Small intestine (tissue), 7 donors: Measurements from ENCODE around the gene CAMK2G. TPM values are rescaled to one million over a fixed set of nuclear protein-coding genes. Genes with fewer than 3 reads are reported as not detected.

ENCODE experiments used
- DNase-seq, 2 donors: peaks; one replicate each; pipeline versions ENCODE4 v3.0.0 to v3.0.0-alpha.2; 2013
- FAIRE-seq: peaks from 2 replicates; lab custom pipeline; 2012; peaks lifted over from hg19 to GRCh38; lab: Jason Lieb, UNC
- H3K27ac ChIP-seq, 3 donors: one replicate each; pipeline ENCODE4 v1.5.1; 2013; ENCODE audit warnings: low read length in 2 of 3, mild to moderate bottlenecking in 2 of 3, control low read depth in 1 of 3, inconsistent platforms in 1 of 3, low read depth in 1 of 3, moderate library complexity in 1 of 3
- H3K27me3 ChIP-seq, 3 donors: one replicate each; pipeline ENCODE4 v1.6.1; 2013; ENCODE audit warnings: low read length in 3 of 3, inconsistent platforms in 1 of 3; ENCODE audit not compliant: control insufficient read depth in 3 of 3, insufficient read depth in 3 of 3
- H3K36me3 ChIP-seq, 3 donors: one replicate each; pipeline ENCODE4 v1.6.1; 2013; ENCODE audit warnings: low read length in 3 of 3, inconsistent platforms in 1 of 3, low read depth in 1 of 3, mild to moderate bottlenecking in 1 of 3, moderate library complexity in 1 of 3; ENCODE audit not compliant: control insufficient read depth in 3 of 3, insufficient read depth in 2 of 3
- H3K4me1 ChIP-seq, 3 donors: one replicate each; pipeline ENCODE4 v1.6.1; 2013; ENCODE audit warnings: low read length in 2 of 3, inconsistent platforms in 1 of 3, low read depth in 1 of 3, mild to moderate bottlenecking in 1 of 3, moderate library complexity in 1 of 3; ENCODE audit not compliant: control insufficient read depth in 3 of 3, insufficient read depth in 2 of 3
- H3K4me3 ChIP-seq, 3 donors: one replicate each; pipeline ENCODE4 v1.5.1; 2013; ENCODE audit warnings: low read length in 3 of 3, control low read depth in 1 of 3, inconsistent platforms in 1 of 3, low read depth in 1 of 3, mild to moderate bottlenecking in 1 of 3, moderate library complexity in 1 of 3
- H3K9me3 ChIP-seq, 2 donors: one replicate each; pipeline ENCODE4 v1.6.1; 2013; ENCODE audit warnings: low read depth in 1 of 2, low read length in 1 of 2; ENCODE audit not compliant: control insufficient read depth in 2 of 2, insufficient read depth in 1 of 2
- WGBS, 3 donors: extraction: QIAGEN DNeasy Blood & Tissue Kit; methylation state at CpG; one replicate each; pipeline ENCODE4 v1.1.7; 2013; 5-methylcytosine and 5-hydroxymethylcytosine counted together
- polyA plus RNA-seq, 4 donors: library from polyadenylated mRNA; stranded (reverse) in 3 of 4; unstranded in 1 of 4; fragments of 200-250 nt in 3 of 4; fragments of 120-200 nt in 1 of 4; gene quantifications; one replicate each; pipeline versions ENCODE4 v1.2.1 to v1.2.3, GENCODE V29; 2013
- donor health status: healthy with polysubstance abuse.
- donor health status: control.
- donor health status: control.
- donor health status: Bipolar disorder and iron deficiency.
- donor health status: healthy.

Gene CAMK2G
- polyA plus RNA-seq, 4 donors: 33.1 to 74.9 (median 46.8) TPM

GRCh38 chr10:73915206-73915851 lies 41.0 kb upstream of the CAMK2G start:
- Histone ChIP-seq H3K36me3 (peaks cover 0 to 45% (median 2%) of the 10 kb centered on the region in 3 donors), H3K9me3 (no peaks in the 10 kb centered on the region), H3K4me3 (no peak overlapping the region), H3K27ac (no peak overlapping the region), H3K4me1 (peaks cover 0 to 47% (median 3%) of the 10 kb centered on the region in 3 donors), H3K27me3 (peaks cover 0 to 6% (median 0%) of the 10 kb centered on the region in 3 donors)
- 30 to 59% (median 34%) methylated on average over 8 of the region's 8 CpGs for WGBS, 3 donors
- peak in 1 of 2 donors; percentile 35 for DNase-seq
- FAIRE-seq: no peak

GRCh38 chr10:73914036-73914435 lies 39.7 kb upstream of the CAMK2G start:
- 66 to 79% (median 69%) methylated on average over 10 of the region's 10 CpGs for WGBS, 3 donors
- H3K4me3 ChIP-seq: no peak overlapping the region

GRCh38 chr10:73911553-73912004 lies 37.2 kb upstream of the CAMK2G start:
- 4 to 11% (median 9%) methylated on average over 14 of the region's 14 CpGs for WGBS, 3 donors
- Histone ChIP-seq H3K27me3 (peaks cover 0 to 6% (median 0%) of the 10 kb centered on the region in 3 donors), H3K27ac (peak overlapping the region in 2 of 3 donors; percentile 70 to 82), H3K9me3 (no peaks in the 10 kb centered on the region), H3K4me3 (peak overlapping the region; percentile 19 to 68 (median 54)), H3K4me1 (peaks cover 0 to 67% (median 3%) of the 10 kb centered on the region in 3 donors), H3K36me3 (peaks cover 0 to 42% (median 0%) of the 10 kb centered on the region in 3 donors)
- FAIRE-seq (no peak), DNase-seq (no peak)

More at GRCh38 chr10:73914036-73914435, 39.7 kb upstream of the CAMK2G start:
- Histone ChIP-seq H3K9me3 (no peaks in the 10 kb centered on the region), H3K4me1 (peaks cover 0 to 57% (median 3%) of the 10 kb centered on the region in 3 donors), H3K36me3 (peaks cover 0 to 45% (median 2%) of the 10 kb centered on the region in 3 donors), H3K27ac (no peak overlapping the region), H3K27me3 (peaks cover 0 to 6% (median 0%) of the 10 kb centered on the region in 3 donors)
- FAIRE-seq (no peak), DNase-seq (no peak)

GRCh38 chr10:73910764-73911552 lies 36.6 kb upstream of the CAMK2G start, which contains the start of gene PLAU:
PLAU (plus strand) TSS chr10:73911132; CDS start chr10:73911556, 424 bp downstream.
- no peak for FAIRE-seq
- H3K27ac ChIP-seq: peak within 1 kb of the TSS; percentile 46 to 82 (median 70)
- peaks cover 0 to 6% (median 0%) of the 10 kb centered on the region in 3 donors for H3K27me3 ChIP-seq
- H3K9me3 ChIP-seq: no peaks in the 10 kb centered on the region
- H3K36me3 ChIP-seq: peaks cover 0 to 36% (median 0%) of the 10 kb centered on the region in 3 donors
- WGBS, 3 donors: 1% methylated on average over 46 to 74 of the region's 74 CpGs
- peaks cover 0 to 69% (median 3%) of the 10 kb centered on the region in 3 donors for H3K4me1 ChIP-seq
- peak within 1 kb of the TSS; percentile 19 to 68 (median 54) for H3K4me3 ChIP-seq
- peak; percentile 47 to 75 for DNase-seq

- Histone ChIP-seq H3K36me3 (peaks cover 0 to 30% (median 0%) of the 10 kb centered on the region in 3 donors), H3K9me3 (no peaks in the 10 kb centered on the region), H3K4me1 (peaks cover 0 to 68% (median 3%) of the 10 kb centered on the region in 3 donors), H3K27me3 (peaks cover 0 to 6% (median 0%) of the 10 kb centered on the region in 3 donors), H3K27ac (peak overlapping the region in 2 of 3 donors; percentile 59 to 82), H3K4me3 (peak overlapping the region in 2 of 3 donors; percentile 43 to 54)
- WGBS, 3 donors: 4 to 25% (median 18%) methylated on average over 9 of the region's 9 CpGs
- DNase-seq (peak; percentile 74 to 80), FAIRE-seq (no peak)
Observed at GRCh38 chr10:73910401-73910763, 36.0 kb upstream of the CAMK2G start.

GRCh38 chr10:73909540-73910115 lies 35.3 kb upstream of the CAMK2G start:
- DNase-seq (peak; percentile 46 to 50), FAIRE-seq (no peak)
- Histone ChIP-seq H3K36me3 (peaks cover 0 to 22% (median 0%) of the 10 kb centered on the region in 3 donors), H3K27me3 (peaks cover 0 to 6% (median 0%) of the 10 kb centered on the region in 3 donors), H3K27ac (peak overlapping the region; percentile 42 to 60 (median 59)), H3K4me3 (no peak overlapping the region), H3K9me3 (no peaks in the 10 kb centered on the region), H3K4me1 (peaks cover 0 to 61% (median 3%) of the 10 kb centered on the region in 3 donors)
- WGBS, 3 donors: 30 to 54% (median 42%) methylated on average over 4 of the region's 4 CpGs

- 11 to 14% (median 12%) methylated on average over 10 of the region's 10 CpGs for WGBS, 3 donors
- Histone ChIP-seq H3K4me3 (no peak overlapping the region), H3K36me3 (peaks cover 0 to 16% (median 0%) of the 10 kb centered on the region in 3 donors), H3K9me3 (no peaks in the 10 kb centered on the region), H3K27me3 (peaks cover 0 to 6% (median 0%) of the 10 kb centered on the region in 3 donors), H3K27ac (peak overlapping the region; percentile 42 to 60 (median 59)), H3K4me1 (peaks cover 0 to 56% (median 3%) of the 10 kb centered on the region in 3 donors)
- FAIRE-seq (no peak), DNase-seq (peak; percentile 45 to 64)
Observed at GRCh38 chr10:73908853-73909539, 34.6 kb upstream of the CAMK2G start.
